Measurements from ENCODE around the gene KRT3.
"Not testable (repeated sequence)": the region's sequence is repeated elsewhere in the genome, so short reads cannot be mapped to it uniquely, and the experiment has no call there.

The KRT3 gene

DNA sequence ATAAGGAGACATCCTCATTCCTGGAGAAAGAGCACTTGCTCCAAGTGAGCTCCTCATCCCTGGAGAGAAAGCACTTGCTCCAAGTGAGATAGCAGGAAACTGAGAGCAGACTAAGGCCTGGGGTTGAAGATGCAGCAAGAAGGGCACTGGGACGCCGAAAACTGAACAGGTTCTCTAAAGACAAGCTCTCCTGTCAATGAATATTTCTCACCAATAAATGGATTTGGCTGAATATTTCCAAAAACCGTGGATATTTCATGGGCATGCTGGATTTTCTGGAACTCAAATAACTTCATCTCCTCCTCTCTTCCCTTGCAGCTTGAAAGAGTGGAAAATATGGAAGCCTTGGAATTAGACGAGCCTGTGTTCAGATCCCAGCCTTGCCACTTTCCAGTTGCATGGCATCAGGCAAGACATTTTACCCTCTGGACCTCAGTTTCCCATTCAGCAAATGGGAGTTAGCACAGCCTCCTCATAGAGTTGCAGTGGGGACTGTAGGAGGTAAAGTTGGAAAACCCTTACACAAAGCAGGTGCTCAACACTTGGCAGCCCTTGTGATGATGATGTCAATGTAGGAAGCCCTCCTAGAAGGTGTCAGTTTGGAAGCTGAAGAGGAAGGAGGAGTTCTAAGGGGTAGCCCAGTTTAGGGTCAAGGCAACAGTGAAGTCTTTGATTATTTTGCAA is 14.4 kb downstream of the KRT3 start:
- no peak for DNase-seq (ENCODE audit: low spot score)

- no peak for DNase-seq (ENCODE audit: low spot score)
These were observed 16.0 kb downstream of the KRT3 start for GRCh38 chr12:52779914-52780313.

DNA sequence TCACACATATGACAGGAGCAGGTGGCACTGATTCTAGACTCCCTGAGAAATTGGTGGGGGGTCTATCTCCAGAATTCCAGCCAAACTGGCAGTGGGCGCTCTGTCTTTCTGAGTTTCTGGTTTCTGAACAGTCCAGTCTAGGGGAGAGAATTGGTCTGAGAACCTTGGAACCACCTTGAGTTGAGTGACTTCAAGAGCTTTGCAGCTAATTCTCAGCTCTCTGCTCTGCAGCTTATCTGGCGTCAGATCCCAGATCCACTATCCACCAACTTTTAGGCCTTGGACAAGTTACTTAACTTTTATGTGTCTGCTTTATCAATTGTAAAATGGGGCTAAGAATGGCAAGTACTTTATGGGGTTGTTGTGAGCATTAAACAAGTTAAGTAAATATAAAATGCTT is 17.1 kb downstream of the KRT3 start:
- no peak for DNase-seq (ENCODE audit: low spot score)

DNA sequence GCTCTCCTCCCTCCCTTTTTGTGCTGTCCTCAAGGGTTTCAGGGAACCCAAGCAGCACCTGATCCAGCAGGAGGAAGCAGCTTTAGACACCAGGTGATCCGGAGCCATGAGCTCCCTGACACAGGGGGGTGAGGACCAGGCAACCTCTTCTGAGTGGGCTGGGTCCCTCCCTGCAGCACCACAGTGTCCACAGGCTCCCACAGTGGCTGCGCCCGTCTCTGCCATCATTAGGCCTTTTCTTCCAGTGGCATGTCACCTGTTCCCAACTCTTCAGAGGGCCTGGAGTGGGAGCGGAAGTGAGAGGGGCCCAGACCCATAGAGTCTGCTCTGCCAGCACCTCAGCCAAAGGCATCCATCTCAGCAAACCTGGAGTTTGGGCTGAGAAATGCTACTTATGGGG is 18.4 kb downstream of the KRT3 start:
- DNase-seq (ENCODE audit: low spot score) = no peak

- DNase-seq (ENCODE audit: low spot score) = no peak
These were observed 19.0 kb downstream of the KRT3 start, which contains the start of gene KRT76 for GRCh38 chr12:52776913-52777395. Gene KRT76, minus strand, starts transcription at chr12:52777345. Its CDS starts 54 bp downstream, at chr12:52777291.

DNA sequence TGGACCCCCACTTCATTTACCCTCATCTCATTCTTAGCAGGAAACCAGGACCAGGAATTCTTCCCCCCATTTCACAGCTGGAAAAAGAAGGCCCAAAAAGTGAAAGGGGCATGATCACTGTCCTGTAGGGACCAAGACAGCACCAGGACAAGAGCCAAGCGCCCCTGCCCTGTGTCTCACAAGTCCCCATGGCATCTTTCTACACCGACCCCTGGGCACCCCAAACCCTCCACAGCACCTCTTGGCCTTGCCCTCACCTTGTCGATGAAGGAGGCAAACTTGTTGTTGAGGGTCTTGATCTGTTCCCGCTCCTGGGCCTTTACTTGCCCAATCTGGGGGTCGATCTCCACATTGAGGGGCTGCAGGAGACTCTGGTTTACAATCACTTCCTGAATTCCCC is 19.5 kb downstream of the KRT3 start:
- no peak for DNase-seq (ENCODE audit: low spot score)

DNA sequence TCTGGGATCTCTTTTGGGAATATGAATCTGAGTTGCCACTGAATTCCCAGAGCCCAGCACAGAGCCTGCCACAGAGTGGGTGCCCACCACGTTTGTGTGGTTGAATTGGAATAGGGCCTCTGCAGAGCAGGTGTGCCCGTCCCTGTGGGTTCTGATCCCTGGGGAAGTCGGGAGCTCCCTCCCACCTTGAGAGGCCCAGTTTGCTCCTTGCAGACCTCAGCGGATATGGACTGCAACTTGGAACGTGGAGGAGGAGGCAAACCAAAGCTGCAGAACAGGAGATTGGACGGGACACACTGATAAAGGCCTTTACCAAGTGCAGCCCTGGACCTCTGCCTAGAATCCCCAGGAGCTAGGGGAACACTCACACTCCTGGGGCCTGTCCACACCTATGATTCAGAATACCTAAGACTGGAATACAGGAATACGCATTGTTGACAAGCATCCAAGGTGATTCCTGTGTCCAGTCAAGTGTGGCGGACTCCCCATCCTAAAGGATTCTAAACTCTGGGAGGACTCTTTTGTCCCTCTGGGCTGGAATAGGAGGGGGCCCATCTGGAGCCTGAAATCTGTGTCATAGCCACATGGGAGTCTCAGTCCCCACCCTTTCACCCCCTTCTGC is 21.2 kb downstream of the KRT3 start:
- DNase-seq (ENCODE audit: low spot score) = no peak

- DNase-seq (ENCODE audit: low spot score) = no peak
These were observed 23.1 kb downstream of the KRT3 start for GRCh38 chr12:52772772-52773171.

- no peak for DNase-seq (ENCODE audit: low spot score)
These were observed 23.7 kb downstream of the KRT3 start for GRCh38 chr12:52772188-52772587.

DNA sequence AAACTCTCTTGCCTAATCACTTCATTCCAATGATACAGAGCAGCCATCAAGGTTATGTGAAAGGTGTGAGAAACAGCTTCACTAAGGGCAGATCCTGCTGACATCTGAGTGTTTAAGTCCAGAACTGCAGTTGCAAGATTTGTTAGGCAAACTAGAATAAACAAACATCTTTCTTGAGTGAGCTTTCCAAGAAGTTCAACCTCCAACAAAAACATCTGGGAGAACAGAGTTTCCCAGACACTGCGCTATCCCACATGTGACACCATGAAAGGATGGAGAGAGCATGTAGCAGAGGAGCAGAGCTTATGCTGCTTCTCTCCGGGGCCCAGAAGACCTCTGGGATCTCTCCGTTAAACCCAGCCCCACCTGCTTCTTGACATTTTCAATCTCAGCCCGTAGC is 24.4 kb downstream of the KRT3 start:
- no peak for DNase-seq (ENCODE audit: low spot score)

DNA sequence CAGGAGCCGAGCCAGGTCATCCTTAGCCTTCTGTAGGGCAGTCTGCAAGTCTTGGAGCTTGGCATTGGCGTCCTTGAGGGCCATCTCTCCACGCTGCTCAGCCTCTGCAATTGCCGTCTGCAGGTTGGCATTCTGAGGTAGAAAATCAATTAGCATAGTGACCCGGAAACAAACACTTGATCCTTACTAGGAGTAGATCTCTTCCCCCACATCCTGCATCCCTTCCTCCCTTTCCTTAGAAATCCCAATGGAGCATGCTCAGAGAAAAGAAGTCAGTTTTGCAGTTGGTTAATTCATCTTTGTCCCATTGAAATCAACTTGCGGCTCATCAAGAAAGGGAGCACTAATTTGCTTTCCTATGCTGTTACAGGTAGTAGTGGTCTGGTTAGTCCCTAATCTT is 24.8 kb downstream of the KRT3 start:
- DNase-seq (ENCODE audit: low spot score) = no peak

DNA sequence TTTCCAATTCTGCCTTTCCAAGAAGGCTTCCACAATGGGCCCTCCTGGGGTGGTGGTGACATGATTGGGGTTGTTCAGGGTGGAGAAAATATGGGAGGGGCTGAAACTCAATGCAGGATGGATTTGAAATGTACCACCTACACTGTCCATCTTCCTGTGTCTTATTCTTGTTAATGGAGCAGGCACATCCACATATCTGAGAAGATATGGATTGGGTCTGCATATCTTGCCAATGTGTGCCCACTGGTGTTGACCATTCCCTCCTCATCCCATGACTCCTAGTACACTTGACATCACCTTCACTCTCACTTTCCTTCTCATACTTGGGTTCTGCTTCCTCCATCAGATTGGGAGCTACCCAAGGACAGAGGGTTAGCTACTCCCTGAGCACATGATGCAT is 26.0 kb downstream of the KRT3 start:
- no peak for DNase-seq (ENCODE audit: low spot score)

- DNase-seq (ENCODE audit: low spot score) = no peak
These were observed 26.6 kb downstream of the KRT3 start for GRCh38 chr12:52769354-52769753.

DNA sequence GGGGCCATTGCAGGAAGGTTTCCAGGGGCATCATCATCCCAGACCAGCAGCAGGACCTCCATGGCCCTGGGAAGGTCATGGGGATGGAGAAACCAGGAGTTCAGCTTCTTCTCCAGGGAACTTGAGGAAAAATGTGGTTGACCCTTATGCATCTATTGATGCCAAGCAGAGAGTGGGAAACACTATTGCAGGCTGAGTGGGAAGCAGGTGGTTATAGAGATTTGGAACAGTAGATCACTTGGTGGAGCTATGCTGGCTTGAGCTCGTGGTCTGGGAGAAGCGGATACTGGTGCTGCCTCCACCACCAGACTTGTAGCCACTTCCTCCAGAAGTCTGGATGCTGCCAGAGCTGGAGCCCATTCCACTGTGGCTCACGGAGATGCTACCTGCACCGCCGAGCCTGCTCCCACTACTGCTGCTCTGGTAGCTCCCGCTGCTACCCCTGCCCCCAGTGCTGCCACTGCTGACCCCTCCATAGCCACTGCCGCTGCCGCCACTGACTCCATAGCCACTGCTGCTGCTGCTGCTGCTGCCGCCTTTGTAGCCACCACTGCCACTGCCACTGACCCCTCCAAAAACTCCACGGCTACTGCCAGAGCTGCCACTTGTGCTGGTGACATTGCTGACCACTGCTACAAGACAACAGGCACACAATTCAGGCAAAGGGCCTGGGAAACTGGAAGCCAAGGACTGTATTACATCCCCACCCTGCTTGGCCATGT is 27.3 kb downstream of the KRT3 start:
- DNase-seq (ENCODE audit: low spot score) = no peak

GRCh38 chr12:52767427-52767826 is 28.5 kb downstream of the KRT3 start:
- no peak for DNase-seq (ENCODE audit: low spot score)

GRCh38 chr12:52767020-52767379 is 28.9 kb downstream of the KRT3 start:
- DNase-seq (ENCODE audit: low spot score) = no peak

GRCh38 chr12:52766351-52767019 is 29.4 kb downstream of the KRT3 start:
- DNase-seq (ENCODE audit: low spot score) = no peak

DNA sequence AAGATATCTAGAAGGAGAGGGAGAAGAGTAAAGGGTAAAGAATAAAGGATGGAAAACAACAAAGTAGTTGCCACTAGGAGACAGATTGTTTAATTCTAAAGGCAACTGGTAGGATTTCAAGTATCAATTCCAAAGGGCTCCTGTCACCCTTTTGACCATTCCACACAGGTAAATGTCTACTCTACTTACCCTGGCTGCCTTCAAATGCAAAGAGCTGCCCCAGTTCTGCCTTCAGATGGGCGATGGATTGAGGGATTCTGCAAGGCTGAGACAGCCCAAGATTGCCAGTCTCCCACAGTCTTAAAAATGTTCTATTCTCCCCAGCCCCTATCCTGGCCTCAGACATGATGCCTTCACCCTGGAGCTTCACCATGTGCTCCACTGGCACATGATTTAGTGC is 30.2 kb downstream of the KRT3 start:
- no peak for DNase-seq (ENCODE audit: low spot score)

GRCh38 chr12:52763991-52764390 is 31.9 kb downstream of the KRT3 start:
- DNase-seq (ENCODE audit: low spot score) = no peak

- no peak for DNase-seq (ENCODE audit: low spot score)
These were observed 32.8 kb downstream of the KRT3 start for GRCh38 chr12:52763036-52763659.

GRCh38 chr12:52761802-52762201 is 34.1 kb downstream of the KRT3 start:
- DNase-seq (ENCODE audit: low spot score) = no peak

GRCh38 chr12:52761218-52761617 is 34.7 kb downstream of the KRT3 start:
- not testable (repeated sequence) for DNase-seq (ENCODE audit: low spot score)
